Measurements from ENCODE around the gene ZBTB20. TPM values are rescaled to one million over a fixed set of nuclear protein-coding genes. Genes with fewer than 3 reads are reported as not detected.
"Not testable (repeated sequence)": the region's sequence is repeated elsewhere in the genome, so short reads cannot be mapped to it uniquely, and the experiment has no call there.

The ZBTB20 gene
- total and polyA plus RNA-seq, 7 donors: 0.40 to 74.9 (median 41.7) TPM

DNA sequence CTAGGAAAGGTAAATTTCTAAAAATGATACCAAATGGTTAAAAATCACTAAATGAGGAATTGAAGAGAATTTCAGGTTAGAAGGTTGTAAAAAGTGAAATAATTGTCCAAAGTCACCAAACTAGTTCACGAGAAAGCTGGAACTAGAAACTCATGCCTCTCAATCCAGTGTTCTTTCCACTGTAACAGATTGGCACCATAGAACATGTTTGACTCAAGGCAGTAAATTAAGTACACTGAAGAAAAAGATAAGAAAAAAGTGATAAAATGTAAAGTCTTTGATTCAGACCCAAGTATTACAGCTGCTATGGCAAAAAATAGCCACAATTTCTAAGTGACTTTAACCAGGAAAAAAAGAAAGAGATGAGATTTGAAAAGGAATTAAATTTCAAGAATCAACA, 26.5 kb downstream of the ZBTB20 start:
- intact Hi-C loops (cut with DNase I): no loop called here
- TF ChIP-seq, protein P1, sequence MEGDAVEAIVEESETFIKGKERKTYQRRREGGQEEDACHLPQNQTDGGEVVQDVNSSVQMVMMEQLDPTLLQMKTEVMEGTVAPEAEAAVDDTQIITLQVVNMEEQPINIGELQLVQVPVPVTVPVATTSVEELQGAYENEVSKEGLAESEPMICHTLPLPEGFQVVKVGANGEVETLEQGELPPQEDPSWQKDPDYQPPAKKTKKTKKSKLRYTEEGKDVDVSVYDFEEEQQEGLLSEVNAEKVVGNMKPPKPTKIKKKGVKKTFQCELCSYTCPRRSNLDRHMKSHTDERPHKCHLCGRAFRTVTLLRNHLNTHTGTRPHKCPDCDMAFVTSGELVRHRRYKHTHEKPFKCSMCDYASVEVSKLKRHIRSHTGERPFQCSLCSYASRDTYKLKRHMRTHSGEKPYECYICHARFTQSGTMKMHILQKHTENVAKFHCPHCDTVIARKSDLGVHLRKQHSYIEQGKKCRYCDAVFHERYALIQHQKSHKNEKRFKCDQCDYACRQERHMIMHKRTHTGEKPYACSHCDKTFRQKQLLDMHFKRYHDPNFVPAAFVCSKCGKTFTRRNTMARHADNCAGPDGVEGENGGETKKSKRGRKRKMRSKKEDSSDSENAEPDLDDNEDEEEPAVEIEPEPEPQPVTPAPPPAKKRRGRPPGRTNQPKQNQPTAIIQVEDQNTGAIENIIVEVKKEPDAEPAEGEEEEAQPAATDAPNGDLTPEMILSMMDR (IDR thresholded peaks at IDR 0.05): no peak
- ATAC-seq: no peak
- no peak for DNase-seq
- no peak overlapping the region for H3K4me3 ChIP-seq
- WGBS, 3 donors: 58 to 71% (median 63%) methylated on average over 1 of the region's 1 CpG
- H3K9me3 ChIP-seq: no peaks in the 10 kb centered on the region
- peaks cover 3% of the 10 kb centered on the region for H3K4me1 ChIP-seq
- H3K27me3 ChIP-seq (ENCODE audit: insufficient read depth in 3 of 3, low read length in 2 of 3): no peaks in the 10 kb centered on the region
- no peaks in the 10 kb centered on the region for H3K36me3 ChIP-seq (ENCODE audit: insufficient read depth in 1 of 2, low read depth in 1 of 2)
- H3K27ac ChIP-seq: no peak overlapping the region

DNA sequence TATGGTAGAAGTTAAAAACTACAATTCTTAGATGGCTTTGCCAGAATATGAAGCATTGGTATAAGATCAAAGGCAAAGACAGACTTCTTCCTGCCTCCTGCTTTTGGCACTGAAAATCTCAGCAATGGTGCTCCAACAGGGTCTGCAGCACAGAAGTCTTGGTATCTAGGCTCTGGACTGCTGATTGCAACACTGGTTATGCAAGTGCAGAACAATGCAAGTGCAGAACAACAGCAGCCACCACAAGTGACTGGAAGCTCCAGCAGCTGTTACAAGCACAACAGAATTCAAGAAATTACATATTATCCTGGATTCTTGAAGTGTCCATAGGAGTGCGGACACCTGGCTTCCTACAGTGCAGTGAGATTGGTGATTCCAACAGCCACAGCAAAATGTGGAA, 33.7 kb downstream of the ZBTB20 start:
- intact Hi-C loops (cut with DNase I): no loop called here
- H3K4me1 ChIP-seq: peaks cover 23% of the 10 kb centered on the region
- H3K27ac ChIP-seq: no peak overlapping the region
- ATAC-seq (peak in 3 of 4 donors; percentile 45 to 58 (median 57)), DNase-seq (no peak)
- H3K4me3 ChIP-seq: no peak overlapping the region
- no peaks in the 10 kb centered on the region for H3K9me3 ChIP-seq
- WGBS, 3 donors: 91 to 100% (median 97%) methylated on average over 1 of the region's 1 CpG
- H3K36me3 ChIP-seq (ENCODE audit: insufficient read depth in 1 of 2, low read depth in 1 of 2): no peaks in the 10 kb centered on the region
- TF ChIP-seq, protein P1 (IDR thresholded peaks at IDR 0.05): no peak
- H3K27me3 ChIP-seq (ENCODE audit: insufficient read depth in 3 of 3, low read length in 2 of 3): no peaks in the 10 kb centered on the region

DNA sequence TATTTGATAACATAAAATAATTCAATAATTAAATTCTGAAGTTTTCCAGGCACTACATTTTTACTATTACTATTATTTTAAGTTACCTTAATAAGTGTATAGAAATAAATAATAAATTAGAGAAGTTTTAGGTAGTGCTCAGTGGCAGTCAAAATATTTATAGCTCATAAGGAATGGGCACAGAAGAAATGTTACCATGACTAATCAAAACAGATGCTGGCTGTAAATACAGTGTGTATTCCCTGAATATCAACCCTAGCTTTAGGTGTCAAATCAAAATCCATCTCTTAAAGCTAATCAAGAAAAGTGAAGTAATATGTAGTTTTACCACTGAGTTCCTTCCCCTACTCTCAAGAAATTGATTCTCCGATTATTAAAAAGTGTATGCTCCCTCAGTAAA, 35.5 kb downstream of the ZBTB20 start:
- Histone ChIP-seq H3K4me1 (peaks cover 23% of the 10 kb centered on the region), H3K27me3 (ENCODE audit: insufficient read depth in 3 of 3, low read length in 2 of 3) (no peaks in the 10 kb centered on the region), H3K9me3 (no peaks in the 10 kb centered on the region), H3K36me3 (ENCODE audit: insufficient read depth in 1 of 2, low read depth in 1 of 2) (no peaks in the 10 kb centered on the region), H3K4me3 (peak overlapping the region; percentile 20), H3K27ac (peak overlapping the region; percentile 76)
- TF ChIP-seq, protein P1 (IDR thresholded peaks at IDR 0.05): no peak
- intact Hi-C loops (cut with DNase I): no loop called here
- DNase-seq (no peak), ATAC-seq (peak; percentile 51 to 74 (median 73))
- whole genome bisulfite sequencing, 3 donors: 72 to 76% (median 74%) methylated on average over 1 of the region's 1 CpG

DNA sequence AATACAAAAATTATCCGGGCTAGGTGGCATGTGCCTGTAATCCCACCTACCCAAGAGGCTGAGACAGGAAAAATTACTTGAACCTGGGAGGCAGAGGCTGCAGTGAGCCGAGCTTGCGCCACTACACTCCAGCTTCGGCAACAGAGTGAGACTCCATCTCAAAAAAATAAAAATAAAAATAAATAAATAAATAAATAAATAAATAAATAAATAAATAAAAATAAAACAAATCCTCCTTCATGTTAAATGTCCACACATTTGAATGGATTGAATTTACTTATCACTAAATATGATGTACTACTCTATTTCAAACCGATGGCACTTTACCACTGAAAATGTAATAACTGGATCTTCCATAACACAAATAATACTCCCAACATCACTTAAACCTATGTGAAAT, 36.3 kb downstream of the ZBTB20 start:
- DNase-seq (no peak), ATAC-seq (peak in 2 of 4 donors; percentile 7 to 19)
- intact Hi-C loops (cut with DNase I): no loop called here
- TF ChIP-seq, protein P1 (IDR thresholded peaks at IDR 0.05): no peak
- peaks cover 21% of the 10 kb centered on the region for H3K4me1 ChIP-seq
- WGBS, 3 donors: 82 to 91% (median 83%) methylated on average over 5 of the region's 5 CpGs
- peak overlapping the region; percentile 76 for H3K27ac ChIP-seq
- H3K4me3 ChIP-seq: peak overlapping the region; percentile 20
- H3K9me3 ChIP-seq: no peaks in the 10 kb centered on the region
- H3K27me3 ChIP-seq (ENCODE audit: insufficient read depth in 3 of 3, low read length in 2 of 3): no peaks in the 10 kb centered on the region
- H3K36me3 ChIP-seq (ENCODE audit: insufficient read depth in 1 of 2, low read depth in 1 of 2): no peaks in the 10 kb centered on the region

DNA sequence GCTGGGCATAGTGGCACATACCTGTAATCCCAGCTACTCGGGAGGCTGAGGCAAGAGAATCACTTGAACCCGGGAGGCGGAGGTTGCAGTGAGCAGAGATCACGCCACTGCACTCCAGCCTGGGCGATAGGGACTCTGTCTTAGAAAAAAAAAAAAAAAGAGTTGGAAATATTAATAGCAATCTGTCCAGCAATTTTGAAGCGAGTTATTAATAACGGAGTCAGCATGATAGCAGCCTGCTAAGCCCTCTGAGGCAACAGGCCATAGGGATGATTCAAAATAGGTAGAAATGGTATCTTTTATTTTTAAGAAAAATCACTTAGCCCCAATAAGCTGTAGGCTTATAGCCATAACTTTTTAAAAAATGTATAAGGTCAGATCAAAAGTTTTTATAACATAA, 37.0 kb downstream of the ZBTB20 start:
- WGBS, 3 donors: 23 to 64% (median 36%) methylated on average over 7 of the region's 7 CpGs
- ATAC-seq: peak in 3 of 4 donors; percentile 61 to 70 (median 64)
- peak overlapping the region; percentile 76 for H3K27ac ChIP-seq
- H3K9me3 ChIP-seq; intact Hi-C loops (cut with DNase I); H3K27me3 ChIP-seq (ENCODE audit: insufficient read depth in 3 of 3, low read length in 2 of 3); H3K36me3 ChIP-seq (ENCODE audit: insufficient read depth in 1 of 2, low read depth in 1 of 2); DNase-seq: not testable (repeated sequence)
- peaks cover 20% of the 10 kb centered on the region for H3K4me1 ChIP-seq
- H3K4me3 ChIP-seq: peak overlapping the region; percentile 58

All from psoas muscle (tissue), 8 donors.